Measurements from ENCODE around the gene PACSIN2.

PACSIN2 gene

GRCh38 chr22:42884616-42885375 lies 130.2 kb downstream of the PACSIN2 start:
- no peak for DNase-seq (ENCODE audit: extremely low spot score)
- TF ChIP-seq, protein P1, sequence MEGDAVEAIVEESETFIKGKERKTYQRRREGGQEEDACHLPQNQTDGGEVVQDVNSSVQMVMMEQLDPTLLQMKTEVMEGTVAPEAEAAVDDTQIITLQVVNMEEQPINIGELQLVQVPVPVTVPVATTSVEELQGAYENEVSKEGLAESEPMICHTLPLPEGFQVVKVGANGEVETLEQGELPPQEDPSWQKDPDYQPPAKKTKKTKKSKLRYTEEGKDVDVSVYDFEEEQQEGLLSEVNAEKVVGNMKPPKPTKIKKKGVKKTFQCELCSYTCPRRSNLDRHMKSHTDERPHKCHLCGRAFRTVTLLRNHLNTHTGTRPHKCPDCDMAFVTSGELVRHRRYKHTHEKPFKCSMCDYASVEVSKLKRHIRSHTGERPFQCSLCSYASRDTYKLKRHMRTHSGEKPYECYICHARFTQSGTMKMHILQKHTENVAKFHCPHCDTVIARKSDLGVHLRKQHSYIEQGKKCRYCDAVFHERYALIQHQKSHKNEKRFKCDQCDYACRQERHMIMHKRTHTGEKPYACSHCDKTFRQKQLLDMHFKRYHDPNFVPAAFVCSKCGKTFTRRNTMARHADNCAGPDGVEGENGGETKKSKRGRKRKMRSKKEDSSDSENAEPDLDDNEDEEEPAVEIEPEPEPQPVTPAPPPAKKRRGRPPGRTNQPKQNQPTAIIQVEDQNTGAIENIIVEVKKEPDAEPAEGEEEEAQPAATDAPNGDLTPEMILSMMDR (IDR thresholded peaks at IDR 0.05; ENCODE audit: control extremely low read depth, extremely low read depth, low read depth, missing control alignments): no peak
- ChIA-PET POLR2A (no interaction called here), CTCF (interaction anchor here (1.0 to 6.7 kb wide), 2 partner anchors 16 to 24 kb away, joined by 3 to 49 read pairs; no protein-coding TSS in a partner anchor)

- TF ChIP-seq, protein P1 (IDR thresholded peaks at IDR 0.05; ENCODE audit: control extremely low read depth, extremely low read depth, low read depth, missing control alignments): no peak
- CTCF ChIA-PET: interaction anchor here (1.0 to 6.7 kb wide), 2 partner anchors 9 to 15 kb away, joined by 5 to 49 read pairs; no protein-coding TSS in a partner anchor
- DNase-seq (ENCODE audit: extremely low spot score): no peak
- POLR2A ChIA-PET: interaction anchor here (1.8 kb wide), 1 partner anchor 9 kb away, joined by 5 read pairs; no protein-coding TSS in a partner anchor
These were observed 131.0 kb downstream of the PACSIN2 start for GRCh38 chr22:42883970-42884369.

GRCh38 chr22:42883121-42883520 lies 131.8 kb downstream of the PACSIN2 start:
- no peak for DNase-seq (ENCODE audit: extremely low spot score)
- ChIA-PET CTCF (interaction anchor here (1.0 to 6.7 kb wide), 5 partner anchors 10 to 31 kb away, joined by 4 to 49 read pairs (median 6); no protein-coding TSS in a partner anchor), POLR2A (interaction anchor here (1.8 kb wide), 1 partner anchor 10 kb away, joined by 5 read pairs; no protein-coding TSS in a partner anchor)
- TF ChIP-seq, protein P1 (IDR thresholded peaks at IDR 0.05; ENCODE audit: control extremely low read depth, extremely low read depth, low read depth, missing control alignments): no peak

GRCh38 chr22:42881982-42882656 lies 132.8 kb downstream of the PACSIN2 start:
- TF ChIP-seq, protein P1 (IDR thresholded peaks at IDR 0.05; ENCODE audit: control extremely low read depth, extremely low read depth, low read depth, missing control alignments): no peak
- DNase-seq (ENCODE audit: extremely low spot score): no peak
- ChIA-PET POLR2A (no interaction called here), CTCF (interaction anchor here (1.3 to 6.7 kb wide), 6 partner anchors 9 to 30 kb away, joined by 4 to 49 read pairs (median 6); no protein-coding TSS in a partner anchor)

- POLR2A ChIA-PET: no interaction called here
- TF ChIP-seq, protein P1 (IDR thresholded peaks at IDR 0.05; ENCODE audit: control extremely low read depth, extremely low read depth, low read depth, missing control alignments): no peak
These were observed 133.7 kb downstream of the PACSIN2 start for GRCh38 chr22:42881298-42881697.

DNA sequence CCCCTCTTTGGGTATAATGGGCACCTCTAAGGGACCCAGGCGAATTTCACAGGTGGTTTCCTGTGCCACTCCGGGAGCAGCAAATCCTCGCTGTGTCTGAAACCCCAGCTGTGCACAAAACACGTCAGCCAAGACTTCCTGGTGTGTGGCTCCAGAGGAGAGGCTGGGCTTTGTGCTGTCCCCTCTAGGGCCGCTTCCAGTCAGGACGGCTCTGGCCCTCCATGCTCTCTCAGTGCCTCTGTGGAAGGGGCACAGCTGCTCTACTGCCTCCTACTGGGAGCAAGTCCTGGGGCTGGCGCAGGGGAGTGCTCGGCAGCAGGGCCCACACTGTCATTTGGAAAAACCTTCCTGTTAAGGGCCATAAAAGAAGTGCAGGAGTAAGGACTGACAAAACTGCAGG lies 134.1 kb downstream of the PACSIN2 start:
- ChIA-PET CTCF (interaction anchor here (1.6 to 6.7 kb wide), 2 partner anchors 12 to 14 kb away, joined by 4 to 49 read pairs; no protein-coding TSS in a partner anchor), POLR2A (no interaction called here)
- DNase-seq (ENCODE audit: extremely low spot score): no peak

More at GRCh38 chr22:42881298-42881697, 133.7 kb downstream of the PACSIN2 start:
- CTCF ChIA-PET: interaction anchor here (1.3 to 6.7 kb wide), 6 partner anchors 8 to 29 kb away, joined by 4 to 49 read pairs (median 6); no protein-coding TSS in a partner anchor
- no peak for DNase-seq (ENCODE audit: extremely low spot score)

More for the DNA sequence above, 134.1 kb downstream of the PACSIN2 start:
- TF ChIP-seq, protein P1 (IDR thresholded peaks at IDR 0.05; ENCODE audit: control extremely low read depth, extremely low read depth, low read depth, missing control alignments): peak; percentile 17

All from GM10248 (cell line).